Gastrocnemius medialis (tissue), 4 donors: Measurements from ENCODE around the gene VSTM2B. TPM values are rescaled to one million over a fixed set of nuclear protein-coding genes. Genes with fewer than 3 reads are reported as not detected.
"Not testable (repeated sequence)": the region's sequence is repeated elsewhere in the genome, so short reads cannot be mapped to it uniquely, and the experiment has no call there.

Source experiments
- ATAC-seq, 2 donors: fragments of 150-250 bp; one replicate each; pipeline ENCODE4 v1.9.1; 2016
- DNase-seq, 2 donors: peaks; one replicate each; pipeline ENCODE4 v3.0.0-alpha.2; 2019
- H3K27ac ChIP-seq, 4 donors: fragments of 200-600 bp; sonication (generic); 1 replicate in 1 of 4; 2 replicates in 3 of 4; pipeline ENCODE4 v1.5.1; 2016 to 2018; ENCODE audit warnings: mild to moderate bottlenecking in 2 of 4, moderate library complexity in 1 of 4
- H3K27me3 ChIP-seq, 3 donors: fragments of 200-600 bp; sonication (generic) in 2 of 3; 1 replicate in 1 of 3; 2 replicates in 2 of 3; pipeline versions ENCODE4 v1.5.1 to v1.6.0; 2016 to 2019; ENCODE audit warnings: mild to moderate bottlenecking in 1 of 3, moderate library complexity in 1 of 3
- H3K36me3 ChIP-seq, 2 donors: fragments of 200-600 bp; sonication (generic) in 1 of 2; one replicate each; pipeline ENCODE4 v1.5.1; 2017 to 2018
- H3K4me1 ChIP-seq, 2 donors: fragments of 200-600 bp; sonication (generic) in 1 of 2; one replicate each; pipeline ENCODE4 v1.5.1; 2016 to 2017; ENCODE audit warnings: mild to moderate bottlenecking in 2 of 2
- H3K4me3 ChIP-seq, 4 donors: fragments of 200-600 bp; sonication (generic) in 3 of 4; 1 replicate in 1 of 4; 2 replicates in 3 of 4; pipeline ENCODE4 v1.5.1; 2016 to 2019; ENCODE audit warnings: mild to moderate bottlenecking in 2 of 4
- H3K9me3 ChIP-seq, 3 donors: fragments of 200-600 bp; sonication (generic) in 2 of 3; 1 replicate in 1 of 3; 2 replicates in 2 of 3; pipeline ENCODE4 v1.5.1; 2016 to 2019
- CTCF ChIP-seq, 5 experiments: fragments of 450-650 bp in 3 of 5; fragments of 200-600 bp in 2 of 5; sonication (generic) in 2 of 5; IDR thresholded peaks in 4 of 5; conservative IDR thresholded peaks in 1 of 5; 1 replicate in 4 of 5; 2 replicates in 1 of 5; pipeline ENCODE4 v1.5.1; 2016 to 2019; ENCODE audit warnings: antibody characterized with exemption in 5 of 5, mild to moderate bottlenecking in 3 of 5, moderate library complexity in 3 of 5
- POLR2A ChIP-seq, 2 donors: fragments of 450-650 bp; IDR thresholded peaks; one replicate each; pipeline ENCODE4 v1.6.1; 2017; ENCODE audit warnings: antibody characterized with exemption in 2 of 2, mild to moderate bottlenecking in 2 of 2, moderate library complexity in 2 of 2
- in situ Hi-C, 4 donors: fragments of 200-750 bp; cut with MboI; loops; one replicate each; pipeline versions ENCODE4 v1.15.0 to v1.8.0; 2017; ENCODE audit warnings: low sequenced_read_pairs in 4 of 4
- intact Hi-C: fragments of 100-400 bp; cut with DNase I; formaldehyde crosslinking; loops from one replicate; pipeline ENCODE4 v1.15.1; 2023; ENCODE audit warnings: low total_unique reads
- total RNA-seq, 4 donors: library from RNA; depleted of rRNA; stranded (reverse); fragments of >200 nt; gene quantifications; one replicate each; pipeline versions ENCODE4 v1.1.0 to v1.2.3, GENCODE V29; 2016

Gene VSTM2B
- total RNA-seq, 4 donors from 2014 or later: not detected

- in situ Hi-C loops (no loop called here), intact Hi-C loops (no loop called here)
- ATAC-seq: no peak
These were observed 40.9 kb upstream of the VSTM2B start for GRCh38 chr19:29484876-29485275.

DNA sequence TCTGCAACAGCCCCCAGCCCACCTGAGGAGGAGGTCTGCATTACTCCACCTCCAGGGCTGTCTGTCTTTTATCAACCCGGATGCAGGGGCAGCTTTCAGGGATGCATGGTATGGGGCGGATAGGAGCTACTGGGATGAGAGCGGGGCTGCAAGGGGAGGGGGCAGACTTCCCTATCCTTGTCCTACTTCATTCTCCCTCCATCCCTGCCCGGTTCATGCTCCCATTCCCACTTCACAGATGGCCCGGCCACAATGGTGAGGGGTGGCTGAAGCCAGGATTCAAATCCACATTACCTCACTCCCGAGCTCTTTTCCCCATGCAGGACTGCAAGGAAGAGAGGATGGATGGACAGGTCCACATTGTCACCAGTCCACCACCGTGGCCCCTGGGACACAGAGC, 40.5 kb upstream of the VSTM2B start:
- no peak overlapping the region for H3K27ac ChIP-seq
- in situ Hi-C loops (no loop called here), intact Hi-C loops (no loop called here)
- peaks cover 0 to 5% (median 0%) of the 10 kb centered on the region in 3 donors for H3K27me3 ChIP-seq
- ATAC-seq (no peak), DNase-seq (no peak)
- TF ChIP-seq CTCF (IDR thresholded peaks at IDR 0.05 in 4 of 5, conservative IDR thresholded peaks at IDR 0.05 in 1 of 5) (no peak), POLR2A (IDR thresholded peaks at IDR 0.05) (no peak)
- no peak overlapping the region for H3K4me3 ChIP-seq
- no peaks in the 10 kb centered on the region for H3K36me3 ChIP-seq
- H3K4me1 ChIP-seq: no peaks in the 10 kb centered on the region
- H3K9me3 ChIP-seq: no peaks in the 10 kb centered on the region

More at GRCh38 chr19:29484876-29485275, 40.9 kb upstream of the VSTM2B start:
- Histone ChIP-seq H3K27ac (no peak overlapping the region), H3K4me3 (no peak overlapping the region), H3K36me3 (no peaks in the 10 kb centered on the region), H3K9me3 (no peaks in the 10 kb centered on the region), H3K27me3 (peaks cover 0 to 5% (median 0%) of the 10 kb centered on the region in 3 donors), H3K4me1 (no peaks in the 10 kb centered on the region)
- TF ChIP-seq CTCF (IDR thresholded peaks at IDR 0.05 in 4 of 5, conservative IDR thresholded peaks at IDR 0.05 in 1 of 5): no peak
- TF ChIP-seq POLR2A (IDR thresholded peaks at IDR 0.05): no peak
- DNase-seq: no peak

DNA sequence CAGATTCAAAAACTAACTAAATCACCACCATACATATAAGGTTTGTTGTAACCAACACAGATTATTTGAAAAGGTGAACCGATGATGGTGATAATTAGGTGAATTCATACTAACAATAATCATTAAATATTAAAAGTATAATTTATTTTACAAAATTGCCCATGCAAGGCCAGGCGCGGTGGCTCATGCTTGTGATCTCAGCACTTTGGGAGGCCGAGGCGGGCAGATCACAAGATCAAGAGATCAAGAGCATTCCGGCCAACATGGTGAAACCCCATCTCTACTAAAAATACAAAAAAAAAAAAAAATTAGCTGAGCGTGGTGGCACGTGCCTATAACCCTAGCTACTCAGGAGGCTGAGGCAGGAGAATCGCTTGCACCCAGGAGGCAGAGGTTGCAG, 38.8 kb upstream of the VSTM2B start:
- H3K36me3 ChIP-seq, DNase-seq, H3K27me3 ChIP-seq, ATAC-seq, H3K4me3 ChIP-seq, intact Hi-C loops, H3K27ac ChIP-seq, H3K4me1 ChIP-seq, in situ Hi-C loops, H3K9me3 ChIP-seq: not testable (repeated sequence)

GRCh38 chr19:29487432-29487831, 38.4 kb upstream of the VSTM2B start:
- Histone ChIP-seq H3K4me1 (no peaks in the 10 kb centered on the region), H3K36me3 (no peaks in the 10 kb centered on the region), H3K9me3 (no peaks in the 10 kb centered on the region), H3K4me3 (no peak overlapping the region), H3K27me3 (peaks cover 0 to 5% (median 5%) of the 10 kb centered on the region in 3 donors), H3K27ac (no peak overlapping the region)
- ATAC-seq (no peak), DNase-seq (no peak)
- intact Hi-C loops (no loop called here), in situ Hi-C loops (no loop called here)
- no peak for TF ChIP-seq CTCF (IDR thresholded peaks at IDR 0.05 in 4 of 5, conservative IDR thresholded peaks at IDR 0.05 in 1 of 5)
- no peak for TF ChIP-seq POLR2A (IDR thresholded peaks at IDR 0.05)

- H3K27ac ChIP-seq: no peak overlapping the region
- no peaks in the 10 kb centered on the region for H3K36me3 ChIP-seq
- in situ Hi-C loops: no loop called here
- TF ChIP-seq CTCF (IDR thresholded peaks at IDR 0.05 in 4 of 5, conservative IDR thresholded peaks at IDR 0.05 in 1 of 5) (no peak), POLR2A (IDR thresholded peaks at IDR 0.05) (no peak)
- peaks cover 2 to 7% (median 5%) of the 10 kb centered on the region in 3 donors for H3K27me3 ChIP-seq
- H3K4me3 ChIP-seq: no peak overlapping the region
- intact Hi-C loops: no loop called here
- ATAC-seq: no peak
- no peaks in the 10 kb centered on the region for H3K9me3 ChIP-seq
- H3K4me1 ChIP-seq: no peaks in the 10 kb centered on the region
- DNase-seq: no peak
These were observed 37.5 kb upstream of the VSTM2B start for GRCh38 chr19:29488316-29488715.
